NOMO-1 treated with DMSO at 0.1 percent for 48 hours (cell line): ENCODE data around the gene EDC3.
"Not testable (repeated sequence)": the region's sequence is repeated elsewhere in the genome, so short reads cannot be mapped to it uniquely, and the experiment has no call there.

Experiments used
- DNase-seq: peaks from one replicate; lab custom pipeline; 2025; ENCODE audit not compliant: unreplicated experiment; lab: John Stamatoyannopoulos, UW

The EDC3 gene

GRCh38 chr15:74612677-74613076 is 83.1 kb downstream of the EDC3 start:
- DNase-seq, result no peak

GRCh38 chr15:74611834-74612233 is 84.0 kb downstream of the EDC3 start:
- no peak for DNase-seq

- DNase-seq, result no peak
Observed at GRCh38 chr15:74611341-74611740, 84.5 kb downstream of the EDC3 start.

GRCh38 chr15:74610302-74610951 is 85.4 kb downstream of the EDC3 start:
- no peak for DNase-seq

- DNase-seq, result no peak
Observed at GRCh38 chr15:74609938-74610301, 85.9 kb downstream of the EDC3 start.

- no peak for DNase-seq
Observed at GRCh38 chr15:74608786-74609185, 87.0 kb downstream of the EDC3 start.

- DNase-seq, result no peak
Observed at GRCh38 chr15:74605795-74606150, 90.1 kb downstream of the EDC3 start.

GRCh38 chr15:74604983-74605794 is 90.6 kb downstream of the EDC3 start:
- DNase-seq, result no peak

GRCh38 chr15:74603789-74604705 is 91.8 kb downstream of the EDC3 start:
- DNase-seq, result no peak

- DNase-seq, result no peak
Observed at GRCh38 chr15:74603026-74603788, 92.6 kb downstream of the EDC3 start.

- DNase-seq, result no peak
Observed at GRCh38 chr15:74599156-74599555, 96.7 kb downstream of the EDC3 start.

- peak; percentile 89 for DNase-seq
Observed at GRCh38 chr15:74598126-74598842, 97.5 kb downstream of the EDC3 start.

- not testable (repeated sequence) for DNase-seq
Observed at GRCh38 chr15:74597146-74597705, 98.6 kb downstream of the EDC3 start.

- not testable (repeated sequence) for DNase-seq
Observed at GRCh38 chr15:74596736-74597135, 99.1 kb downstream of the EDC3 start.

GRCh38 chr15:74595271-74595670 is 100.6 kb downstream of the EDC3 start:
- DNase-seq, result no peak

GRCh38 chr15:74594455-74594854 is 101.4 kb downstream of the EDC3 start:
- DNase-seq, result no peak

- DNase-seq, result no peak
Observed at GRCh38 chr15:74593122-74593521, 102.7 kb downstream of the EDC3 start.

- DNase-seq, result no peak
Observed at GRCh38 chr15:74592222-74592621, 103.6 kb downstream of the EDC3 start.

- no peak for DNase-seq
Observed at GRCh38 chr15:74589826-74590225, 106.0 kb downstream of the EDC3 start.

GRCh38 chr15:74585857-74586256 is 110.0 kb downstream of the EDC3 start:
- DNase-seq, result no peak
